ENCODE measurements around the gene WNT16.

WNT16 gene

DNA sequence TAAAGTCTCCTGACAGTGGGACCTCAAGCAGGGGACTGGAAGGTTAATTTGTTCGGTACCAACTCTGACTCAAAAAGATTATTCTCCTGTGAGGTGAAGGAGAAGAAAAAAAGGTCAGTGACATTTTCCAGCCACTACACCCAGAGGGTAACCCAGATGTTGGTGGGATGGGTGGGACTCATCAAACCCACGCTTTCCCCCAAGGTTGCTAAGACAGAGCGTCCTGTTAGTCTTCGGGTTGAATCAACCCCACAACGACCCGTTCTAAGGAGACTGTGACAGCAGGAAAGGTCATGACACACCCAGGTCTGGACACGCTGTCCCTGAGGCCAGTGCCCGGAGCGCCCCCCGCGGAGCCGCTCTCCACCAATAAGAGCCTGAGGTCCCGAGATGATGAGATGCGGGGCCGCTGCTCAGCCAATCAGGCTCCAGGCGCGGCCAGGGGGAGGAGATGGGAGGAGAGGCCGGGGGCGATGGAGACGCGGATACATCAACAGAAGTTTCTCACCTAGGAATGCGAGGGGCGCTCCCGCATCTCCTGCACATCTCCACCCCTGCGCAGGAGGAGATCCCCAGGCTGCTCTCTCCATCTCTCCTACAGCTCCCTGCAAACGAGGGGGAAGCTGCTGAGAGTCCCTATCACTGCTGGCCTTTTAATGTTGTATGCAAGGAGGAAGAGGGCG, at the start of gene WNT16:
TSS of gene WNT16 (plus strand) at position 493 of the 683 bp plus-strand sequence. CDS start 293 bp downstream, outside the sequence.
- TF ChIP-seq, protein P1, sequence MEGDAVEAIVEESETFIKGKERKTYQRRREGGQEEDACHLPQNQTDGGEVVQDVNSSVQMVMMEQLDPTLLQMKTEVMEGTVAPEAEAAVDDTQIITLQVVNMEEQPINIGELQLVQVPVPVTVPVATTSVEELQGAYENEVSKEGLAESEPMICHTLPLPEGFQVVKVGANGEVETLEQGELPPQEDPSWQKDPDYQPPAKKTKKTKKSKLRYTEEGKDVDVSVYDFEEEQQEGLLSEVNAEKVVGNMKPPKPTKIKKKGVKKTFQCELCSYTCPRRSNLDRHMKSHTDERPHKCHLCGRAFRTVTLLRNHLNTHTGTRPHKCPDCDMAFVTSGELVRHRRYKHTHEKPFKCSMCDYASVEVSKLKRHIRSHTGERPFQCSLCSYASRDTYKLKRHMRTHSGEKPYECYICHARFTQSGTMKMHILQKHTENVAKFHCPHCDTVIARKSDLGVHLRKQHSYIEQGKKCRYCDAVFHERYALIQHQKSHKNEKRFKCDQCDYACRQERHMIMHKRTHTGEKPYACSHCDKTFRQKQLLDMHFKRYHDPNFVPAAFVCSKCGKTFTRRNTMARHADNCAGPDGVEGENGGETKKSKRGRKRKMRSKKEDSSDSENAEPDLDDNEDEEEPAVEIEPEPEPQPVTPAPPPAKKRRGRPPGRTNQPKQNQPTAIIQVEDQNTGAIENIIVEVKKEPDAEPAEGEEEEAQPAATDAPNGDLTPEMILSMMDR (IDR thresholded peaks at IDR 0.05; ENCODE audit: borderline replicate concordance, insufficient read depth, low read depth, low read length): no peak
- H3K4me3 ChIP-seq (ENCODE audit: low read depth, low read length): no peak within 1 kb of the TSS

- no peak overlapping the region for H3K4me3 ChIP-seq (ENCODE audit: low read depth, low read length)
- TF ChIP-seq, protein P1 (IDR thresholded peaks at IDR 0.05; ENCODE audit: borderline replicate concordance, insufficient read depth, low read depth, low read length): no peak
These were observed 49.7 kb upstream of the WNT16 start for GRCh38 chr7:121279060-121279620.

DNA sequence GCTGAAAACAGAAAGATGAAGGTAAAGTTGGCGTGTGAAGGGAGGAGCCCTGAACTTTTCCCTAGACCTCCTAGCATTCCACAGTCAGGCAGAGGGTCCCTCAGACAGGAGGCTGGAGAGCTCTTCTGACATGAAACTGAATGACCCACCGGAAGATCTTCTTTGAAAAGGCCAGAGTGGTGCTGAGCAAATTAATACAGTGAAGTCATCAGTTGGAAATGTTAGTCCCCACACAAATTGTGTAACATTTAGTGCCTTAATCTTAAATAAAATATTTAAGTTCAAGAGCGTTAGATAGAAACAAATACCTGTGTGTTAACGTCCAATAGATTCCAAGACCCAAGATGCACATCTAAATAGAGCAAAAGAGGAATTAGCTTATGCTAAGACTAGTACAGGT, 49.0 kb upstream of the WNT16 start:
- TF ChIP-seq, protein P1 (IDR thresholded peaks at IDR 0.05; ENCODE audit: borderline replicate concordance, insufficient read depth, low read depth, low read length): no peak
- H3K4me3 ChIP-seq (ENCODE audit: low read depth, low read length): no peak overlapping the region

DNA sequence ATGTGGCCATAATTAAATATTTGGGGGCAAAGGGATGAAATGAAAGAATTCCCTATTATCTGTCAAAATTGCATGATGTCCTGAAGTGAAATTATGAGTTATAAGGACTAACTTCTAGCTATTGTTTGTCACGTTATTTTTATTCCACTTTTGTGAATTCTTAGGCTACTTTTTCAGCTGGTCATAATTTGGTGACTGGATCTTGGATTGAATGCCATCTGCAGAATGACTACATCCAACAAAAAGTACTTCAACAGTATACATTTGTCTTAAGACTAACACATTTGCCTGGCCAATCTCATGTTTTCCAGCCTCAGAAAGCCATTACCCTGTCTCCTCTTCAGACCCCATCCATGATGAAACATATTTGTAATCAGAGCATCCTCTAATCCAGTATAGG, 48.1 kb upstream of the WNT16 start:
- H3K4me3 ChIP-seq (ENCODE audit: low read depth, low read length): no peak overlapping the region
- TF ChIP-seq, protein P1 (IDR thresholded peaks at IDR 0.05; ENCODE audit: borderline replicate concordance, insufficient read depth, low read depth, low read length): no peak

GRCh38 chr7:121282129-121282528, 46.7 kb upstream of the WNT16 start:
- H3K4me3 ChIP-seq (ENCODE audit: low read depth, low read length): no peak overlapping the region
- TF ChIP-seq, protein P1 (IDR thresholded peaks at IDR 0.05; ENCODE audit: borderline replicate concordance, insufficient read depth, low read depth, low read length): no peak

GRCh38 chr7:121285066-121285667, 43.6 kb upstream of the WNT16 start:
- no peak overlapping the region for H3K4me3 ChIP-seq (ENCODE audit: low read depth, low read length)

More at GRCh38 chr7:121285066-121285667, 43.6 kb upstream of the WNT16 start:
- TF ChIP-seq, protein P1 (IDR thresholded peaks at IDR 0.05; ENCODE audit: borderline replicate concordance, insufficient read depth, low read depth, low read length): no peak

Measured in GM12875 (cell line).